OCI-LY7 (cell line): ENCODE data around the gene CAMKK1. TPM values are rescaled to one million over a fixed set of nuclear protein-coding genes. Genes with fewer than 3 reads are reported as not detected.

Experiments used
- BruUV-seq: library from RNA; stranded (reverse); fragments of 400-500 nt; replicated peaks from 2 replicates; lab custom pipeline; 2021; lab: Mats Ljungman, UMichigan
- CTCF ChIA-PET: fragments of 300-600 bp; sonication (Branson Sonifier 250); formaldehyde crosslinking; loops from one replicate; lab custom pipeline; 2022; ENCODE audit warnings: antibody characterized with exemption; ENCODE audit not compliant: unreplicated experiment; lab: Charles Lee
- POLR2A ChIA-PET: fragments of 300-600 bp; sonication (Branson Sonifier 250); formaldehyde crosslinking; loops from one replicate; lab custom pipeline; 2022; ENCODE audit warnings: antibody characterized with exemption; lab: Charles Lee
- DNase-seq: peaks from one replicate; pipeline ENCODE4 v3.0.0-alpha.2; 2015; ENCODE audit warnings: low spot score
- H2AFZ ChIP-seq: fragments of 200-600 bp; sonication (generic), shearing (Covaris generic); 2 replicates; pipeline ENCODE4 v1.6.1; 2014; ENCODE audit warnings: mild to moderate bottlenecking, antibody characterized with exemption, low read length, moderate library complexity
- H3K27ac ChIP-seq: fragments of 200-600 bp; sonication (generic); 2 replicates; pipeline ENCODE4 v1.5.1; 2014; ENCODE audit warnings: mixed run types, low read depth, mild to moderate bottlenecking, moderate library complexity, low read length, inconsistent platforms; ENCODE audit not compliant: poor library complexity, severe bottlenecking
- H3K36me3 ChIP-seq: fragments of 200-600 bp; sonication (generic); 2 replicates; pipeline ENCODE4 v1.6.1; 2014; ENCODE audit warnings: mild to moderate bottlenecking, antibody characterized with exemption, low read length, moderate library complexity, mixed read lengths; ENCODE audit not compliant: insufficient read depth
- H3K4me1 ChIP-seq: fragments of 200-600 bp; sonication (generic); 2 replicates; pipeline ENCODE4 v1.5.1; 2014; ENCODE audit warnings: mild to moderate bottlenecking, low read length; ENCODE audit not compliant: insufficient read depth, poor library complexity, severe bottlenecking
- H3K4me2 ChIP-seq: fragments of 200-600 bp; sonication (generic); 2 replicates; pipeline ENCODE4 v1.6.1; 2014; ENCODE audit warnings: mild to moderate bottlenecking, low read length
- H3K4me3 ChIP-seq: fragments of 200-600 bp; sonication (generic); 2 replicates; pipeline ENCODE4 v1.5.1; 2014; ENCODE audit warnings: mild to moderate bottlenecking, low read depth, low read length; ENCODE audit not compliant: poor library complexity, severe bottlenecking
- H3K79me2 ChIP-seq: fragments of 200-600 bp; sonication (generic); 2 replicates; pipeline ENCODE4 v1.6.1; 2016; ENCODE audit warnings: low read depth, mild to moderate bottlenecking, low read length, moderate library complexity, mixed read lengths; ENCODE audit not compliant: insufficient read depth
- H3K9me2 ChIP-seq: fragments of 200-600 bp; sonication (generic); 2 replicates; pipeline ENCODE4 v1.6.1; 2016; ENCODE audit warnings: mild to moderate bottlenecking, low read length, mixed read lengths; ENCODE audit not compliant: insufficient read depth
- H3K9me3 ChIP-seq: fragments of 200-600 bp; sonication (generic); 2 replicates; pipeline ENCODE4 v1.6.1; 2014; ENCODE audit warnings: mild to moderate bottlenecking, mixed run types, low read length, mixed read lengths
- H4K20me1 ChIP-seq: fragments of 200-600 bp; sonication (generic); 2 replicates; pipeline ENCODE4 v1.6.1; 2014; ENCODE audit warnings: mild to moderate bottlenecking, antibody characterized with exemption, low read length, moderate library complexity, mixed read lengths; ENCODE audit not compliant: insufficient read depth
- EZH2phosphoT487 ChIP-seq: fragments of 200-600 bp; sonication (generic); IDR thresholded peaks from 2 replicates; pipeline ENCODE4 v1.6.1; 2018; ENCODE audit warnings: low read depth, borderline replicate concordance, mild to moderate bottlenecking, mixed run types, antibody characterized with exemption, low read length, moderate library complexity, mixed read lengths
- intact Hi-C: fragments of 100-400 bp; cut with micrococcal nuclease; formaldehyde crosslinking; loops from one replicate; pipeline ENCODE4 v1.10.0; 2022; ENCODE audit not compliant: unreplicated experiment
- total RNA-seq, 2 experiments: library from RNA; depleted of rRNA in 1 of 2; stranded (reverse); fragments of >200 nt in 1 of 2; shearing (Covaris generic) in 1 of 2; gene quantifications; 2 replicates each; pipeline ENCODE4 v1.2.3, GENCODE V29; 2014 to 2022
- TF ChIP-seq, protein P1 (sequence below): fragments of 200-600 bp; sonication (generic); conservative IDR thresholded peaks from 2 replicates; pipeline ENCODE4 v1.5.1; 2014; ENCODE audit warnings: mild to moderate bottlenecking, antibody characterized with exemption, low read length, moderate library complexity, mixed read lengths

The CAMKK1 gene
- total RNA-seq, 2 experiments from 2014 or later: 2.7 TPM

GRCh38 chr17:3886776-3887175 is 6.1 kb downstream of the CAMKK1 start:
- POLR2A ChIA-PET: no interaction called here
- Histone ChIP-seq H3K27ac (no peak overlapping the region), H3K79me2 (no peaks in the 10 kb centered on the region), H4K20me1 (no peaks in the 10 kb centered on the region), H3K4me1 (peaks cover 26% of the 10 kb centered on the region), H3K9me3 (no peaks in the 10 kb centered on the region), H3K36me3 (no peaks in the 10 kb centered on the region), H3K9me2 (no peaks in the 10 kb centered on the region), H3K4me3 (no peak overlapping the region), H3K4me2 (no peak overlapping the region), H2AFZ (no peak overlapping the region)
- CTCF ChIA-PET: no interaction called here
- no peak for DNase-seq
- BruUV-seq: no TSS peak
- TF ChIP-seq, protein P1, sequence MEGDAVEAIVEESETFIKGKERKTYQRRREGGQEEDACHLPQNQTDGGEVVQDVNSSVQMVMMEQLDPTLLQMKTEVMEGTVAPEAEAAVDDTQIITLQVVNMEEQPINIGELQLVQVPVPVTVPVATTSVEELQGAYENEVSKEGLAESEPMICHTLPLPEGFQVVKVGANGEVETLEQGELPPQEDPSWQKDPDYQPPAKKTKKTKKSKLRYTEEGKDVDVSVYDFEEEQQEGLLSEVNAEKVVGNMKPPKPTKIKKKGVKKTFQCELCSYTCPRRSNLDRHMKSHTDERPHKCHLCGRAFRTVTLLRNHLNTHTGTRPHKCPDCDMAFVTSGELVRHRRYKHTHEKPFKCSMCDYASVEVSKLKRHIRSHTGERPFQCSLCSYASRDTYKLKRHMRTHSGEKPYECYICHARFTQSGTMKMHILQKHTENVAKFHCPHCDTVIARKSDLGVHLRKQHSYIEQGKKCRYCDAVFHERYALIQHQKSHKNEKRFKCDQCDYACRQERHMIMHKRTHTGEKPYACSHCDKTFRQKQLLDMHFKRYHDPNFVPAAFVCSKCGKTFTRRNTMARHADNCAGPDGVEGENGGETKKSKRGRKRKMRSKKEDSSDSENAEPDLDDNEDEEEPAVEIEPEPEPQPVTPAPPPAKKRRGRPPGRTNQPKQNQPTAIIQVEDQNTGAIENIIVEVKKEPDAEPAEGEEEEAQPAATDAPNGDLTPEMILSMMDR: no peak
- TF ChIP-seq EZH2phosphoT487: no peak
- intact Hi-C loops: no loop called here

- no peak for DNase-seq
- Histone ChIP-seq H3K4me2 (no peak overlapping the region), H2AFZ (no peak overlapping the region), H3K9me2 (no peaks in the 10 kb centered on the region), H4K20me1 (no peaks in the 10 kb centered on the region), H3K9me3 (no peaks in the 10 kb centered on the region), H3K36me3 (no peaks in the 10 kb centered on the region), H3K79me2 (no peaks in the 10 kb centered on the region), H3K4me3 (no peak overlapping the region), H3K27ac (no peak overlapping the region), H3K4me1 (peaks cover 17% of the 10 kb centered on the region)
- TF ChIP-seq EZH2phosphoT487: no peak
- TF ChIP-seq, protein P1: no peak
- ChIA-PET POLR2A (no interaction called here), CTCF (no interaction called here)
- intact Hi-C loops: no loop called here
- BruUV-seq: no TSS peak
These were observed 6.9 kb downstream of the CAMKK1 start for GRCh38 chr17:3885970-3886369.

DNA sequence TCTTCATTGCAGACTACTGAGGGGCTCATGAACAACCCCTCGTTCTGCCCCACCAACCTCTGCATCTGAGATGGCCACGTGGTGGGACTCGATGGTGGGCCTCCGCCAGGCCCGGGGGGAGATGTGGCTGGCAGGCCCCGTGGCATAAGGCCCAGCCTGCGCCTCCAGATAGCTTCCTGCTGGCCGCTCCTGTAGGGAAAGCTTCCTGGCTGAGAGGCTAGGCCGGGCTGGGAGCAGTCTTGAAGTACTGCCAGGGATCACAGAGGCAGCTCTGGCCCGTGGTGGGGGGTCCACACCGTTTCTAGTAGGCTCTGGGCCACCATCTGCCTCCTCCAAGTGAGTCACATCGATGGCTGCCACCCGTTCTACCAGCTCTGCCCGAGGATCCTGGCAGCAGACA is 7.6 kb downstream of the CAMKK1 start:
- no peak overlapping the region for H2AFZ ChIP-seq
- BruUV-seq: no TSS peak
- H3K36me3 ChIP-seq: no peaks in the 10 kb centered on the region
- ChIA-PET POLR2A (no interaction called here), CTCF (interaction anchor here (0.8 kb wide), 1 partner anchor 30 kb away, joined by 3 read pairs; no protein-coding TSS in a partner anchor)
- intact Hi-C loops: no loop called here
- no peak for DNase-seq
- no peaks in the 10 kb centered on the region for H3K79me2 ChIP-seq
- no peak overlapping the region for H3K27ac ChIP-seq
- no peak overlapping the region for H3K4me3 ChIP-seq
- TF ChIP-seq EZH2phosphoT487: no peak
- TF ChIP-seq, protein P1: no peak
- no peaks in the 10 kb centered on the region for H3K9me3 ChIP-seq
- H3K4me1 ChIP-seq: peaks cover 13% of the 10 kb centered on the region
- no peak overlapping the region for H3K4me2 ChIP-seq
- H4K20me1 ChIP-seq: no peaks in the 10 kb centered on the region
- H3K9me2 ChIP-seq: no peaks in the 10 kb centered on the region
